Left forelimb (tissue), 1 donor: ENCODE results near the gene PABPN1L.

ENCODE experiments used
- DNase-seq: peaks from one replicate; pipeline ENCODE4 v3.0.0-alpha.2; 2018; ENCODE audit warnings: low spot score

The PABPN1L gene

GRCh38 chr16:88868974-88869672 is 2.7 kb upstream of the PABPN1L start:
- no peak for DNase-seq

- DNase-seq, result no peak
Observed at GRCh38 chr16:88867581-88868246, 1.3 kb upstream of the PABPN1L start.

- DNase-seq, result no peak
Observed at GRCh38 chr16:88865742-88866141, 718 bp downstream of the PABPN1L start.

- DNase-seq, result no peak
Observed at GRCh38 chr16:88865310-88865709, 1.1 kb downstream of the PABPN1L start.

- DNase-seq, result no peak
Observed at GRCh38 chr16:88864521-88864920, 1.9 kb downstream of the PABPN1L start.

- no peak for DNase-seq
Observed at GRCh38 chr16:88864099-88864498, 2.4 kb downstream of the PABPN1L start.

GRCh38 chr16:88863426-88863825 is 3.0 kb downstream of the PABPN1L start:
- DNase-seq, result no peak

GRCh38 chr16:88862968-88863367 is 3.5 kb downstream of the PABPN1L start:
- DNase-seq, result no peak

- no peak for DNase-seq
Observed at GRCh38 chr16:88861359-88861758, 5.1 kb downstream of the PABPN1L start.

GRCh38 chr16:88859381-88860091 is 6.9 kb downstream of the PABPN1L start:
- no peak for DNase-seq

- no peak for DNase-seq
Observed at GRCh38 chr16:88857728-88858339, 8.6 kb downstream of the PABPN1L start.

- peak; percentile 100 for DNase-seq
Observed at GRCh38 chr16:88856828-88857727, 9.4 kb downstream of the PABPN1L start, which contains the start of the genes GALNS and TRAPPC2L. GALNS (minus strand) TSS chr16:88856947; CDS start chr16:88856877, 70 bp downstream. TRAPPC2L (plus strand) TSS chr16:88857127; CDS start chr16:88857151, 24 bp downstream.

GRCh38 chr16:88856122-88856827 is 10.2 kb downstream of the PABPN1L start:
- no peak for DNase-seq

GRCh38 chr16:88855736-88856121 is 10.7 kb downstream of the PABPN1L start:
- DNase-seq, result no peak

GRCh38 chr16:88855176-88855575 is 11.3 kb downstream of the PABPN1L start:
- DNase-seq, result no peak

GRCh38 chr16:88854306-88855111 is 12.0 kb downstream of the PABPN1L start:
- no peak for DNase-seq

- no peak for DNase-seq
Observed at GRCh38 chr16:88853325-88853941, 13.0 kb downstream of the PABPN1L start.

GRCh38 chr16:88851616-88852015 is 14.8 kb downstream of the PABPN1L start:
- no peak for DNase-seq

GRCh38 chr16:88850531-88851199 is 15.8 kb downstream of the PABPN1L start:
- no peak for DNase-seq
